Measurements from ENCODE around the gene ARPC4.

DNA sequence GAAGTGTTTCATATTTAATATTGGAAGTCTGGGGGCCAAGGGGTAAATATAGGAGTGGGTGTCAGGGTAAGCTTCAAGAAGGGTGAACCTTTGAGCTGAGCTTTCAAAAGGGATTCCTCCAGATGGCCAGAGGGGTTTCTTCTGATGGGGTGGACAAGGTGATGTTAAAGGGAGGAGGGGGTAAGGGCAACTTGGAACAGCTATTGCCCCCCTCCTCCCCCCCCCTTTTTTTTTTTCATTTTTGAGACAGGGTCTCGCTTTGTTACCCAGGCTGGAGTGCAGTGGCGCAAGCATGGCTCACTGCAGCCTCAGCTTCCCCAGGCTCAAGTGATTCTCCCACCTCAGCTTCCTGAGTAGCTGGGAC lies 15.1 kb downstream of the ARPC4 start:
- TF ChIP-seq GATA3 (IDR thresholded peaks at IDR 0.05; ENCODE audit: low read depth, low read length) (no peak), GATA2 (IDR thresholded peaks at IDR 0.05; ENCODE audit: low read depth, low read length) (no peak)

Measured in SH-SY5Y (cell line).